C4-2B (cell line): ENCODE measurements around the gene PLCG1.

ENCODE experiments used
- H3K27ac ChIP-seq: fragments of 450-650 bp; 2 replicates; pipeline ENCODE4 v1.5.1; 2017
- ZFX ChIP-seq: fragments of 450-650 bp; IDR thresholded peaks from 2 replicates; pipeline ENCODE4 v1.6.1; 2017
- TF ChIP-seq, protein P1 (sequence below): fragments of 450-650 bp; conservative IDR thresholded peaks from 2 replicates; pipeline ENCODE4 v1.5.1; 2017; ENCODE audit warnings: mild to moderate bottlenecking

The PLCG1 gene

DNA sequence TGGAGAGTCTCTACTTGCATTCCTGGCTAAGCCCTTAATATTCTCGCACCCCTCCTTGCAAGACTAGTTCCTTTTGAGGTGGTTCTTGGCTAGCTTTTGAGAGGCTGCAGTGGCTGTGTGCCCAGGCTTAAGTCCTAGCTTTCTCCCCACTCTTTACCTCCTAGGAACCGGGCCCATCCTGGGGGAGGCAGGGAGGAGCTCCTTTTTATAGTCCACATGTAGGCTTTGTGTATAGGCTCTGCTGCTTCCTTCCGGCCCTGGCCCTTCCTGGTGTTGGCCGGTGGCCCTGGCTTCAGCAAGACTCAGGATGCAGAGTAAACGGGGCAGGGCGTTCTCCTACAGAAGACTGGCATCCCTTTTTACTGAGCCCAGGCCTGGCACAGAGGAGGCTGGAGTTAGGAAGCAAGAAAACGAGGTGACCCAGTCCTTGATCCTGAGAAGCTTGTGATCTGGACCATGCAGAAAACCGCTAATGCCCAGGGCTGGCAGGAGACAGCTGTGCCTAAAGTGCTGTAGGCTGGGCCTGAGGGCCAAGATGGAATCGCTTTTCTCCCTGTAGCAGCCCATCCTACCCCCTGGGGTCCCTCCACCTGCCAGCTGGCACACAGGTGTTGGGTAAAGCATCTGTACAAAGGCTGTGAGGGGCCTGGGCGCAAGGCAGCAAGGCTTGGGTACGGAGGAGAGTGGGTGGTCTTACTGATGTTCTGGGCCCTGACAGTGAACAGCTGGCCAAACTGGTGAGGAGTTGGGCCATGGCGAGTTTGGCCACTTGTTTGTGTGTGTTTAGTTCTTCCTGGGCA is 8.7 kb downstream of the PLCG1 start:
- no peak for TF ChIP-seq ZFX
- TF ChIP-seq, protein P1, sequence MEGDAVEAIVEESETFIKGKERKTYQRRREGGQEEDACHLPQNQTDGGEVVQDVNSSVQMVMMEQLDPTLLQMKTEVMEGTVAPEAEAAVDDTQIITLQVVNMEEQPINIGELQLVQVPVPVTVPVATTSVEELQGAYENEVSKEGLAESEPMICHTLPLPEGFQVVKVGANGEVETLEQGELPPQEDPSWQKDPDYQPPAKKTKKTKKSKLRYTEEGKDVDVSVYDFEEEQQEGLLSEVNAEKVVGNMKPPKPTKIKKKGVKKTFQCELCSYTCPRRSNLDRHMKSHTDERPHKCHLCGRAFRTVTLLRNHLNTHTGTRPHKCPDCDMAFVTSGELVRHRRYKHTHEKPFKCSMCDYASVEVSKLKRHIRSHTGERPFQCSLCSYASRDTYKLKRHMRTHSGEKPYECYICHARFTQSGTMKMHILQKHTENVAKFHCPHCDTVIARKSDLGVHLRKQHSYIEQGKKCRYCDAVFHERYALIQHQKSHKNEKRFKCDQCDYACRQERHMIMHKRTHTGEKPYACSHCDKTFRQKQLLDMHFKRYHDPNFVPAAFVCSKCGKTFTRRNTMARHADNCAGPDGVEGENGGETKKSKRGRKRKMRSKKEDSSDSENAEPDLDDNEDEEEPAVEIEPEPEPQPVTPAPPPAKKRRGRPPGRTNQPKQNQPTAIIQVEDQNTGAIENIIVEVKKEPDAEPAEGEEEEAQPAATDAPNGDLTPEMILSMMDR = no peak
- peak overlapping the region; percentile 40 for H3K27ac ChIP-seq

DNA sequence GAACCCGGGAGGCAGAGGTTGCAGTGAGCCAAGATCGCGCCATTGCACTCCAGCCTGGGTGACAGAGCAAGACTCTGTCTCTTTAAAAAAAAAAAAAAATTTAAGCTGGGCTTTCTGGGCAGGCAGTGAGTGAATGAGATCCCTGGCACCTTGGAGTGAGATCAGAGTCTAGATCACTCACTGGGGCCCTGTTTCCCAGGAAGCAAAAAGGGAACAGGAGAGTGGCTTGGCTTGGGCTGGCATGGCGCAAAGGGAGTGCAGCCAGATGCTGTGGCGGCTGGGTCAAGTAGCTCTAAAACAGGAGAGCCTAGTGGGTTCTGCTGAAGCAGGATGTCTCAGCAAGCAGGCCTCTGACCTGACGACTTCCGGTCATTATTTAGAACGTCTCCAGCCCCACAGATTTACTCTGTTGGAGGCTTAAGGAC is 10.4 kb downstream of the PLCG1 start:
- TF ChIP-seq ZFX = no peak
- TF ChIP-seq, protein P1 = no peak
- no peak overlapping the region for H3K27ac ChIP-seq

DNA sequence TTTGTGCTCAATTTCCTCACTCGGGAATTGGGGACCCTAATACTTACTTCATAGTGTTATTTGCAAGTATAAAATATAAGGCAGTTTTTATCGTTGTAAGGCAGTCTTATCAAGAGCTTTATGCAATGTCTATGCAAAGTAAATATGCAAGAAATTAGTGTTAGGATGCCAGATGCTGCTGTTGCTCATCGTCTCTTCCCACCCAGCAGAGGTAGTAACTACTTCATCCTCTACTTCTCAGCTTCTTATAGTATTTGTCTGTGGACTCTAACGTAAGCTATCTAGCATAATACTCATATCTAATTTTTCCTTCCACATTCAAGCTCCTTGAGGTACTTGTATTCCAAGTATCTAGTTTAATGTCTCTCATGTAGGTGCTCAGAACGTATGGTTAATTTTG is 11.6 kb downstream of the PLCG1 start:
- no peak overlapping the region for H3K27ac ChIP-seq
- no peak for TF ChIP-seq ZFX
- TF ChIP-seq, protein P1 = no peak

DNA sequence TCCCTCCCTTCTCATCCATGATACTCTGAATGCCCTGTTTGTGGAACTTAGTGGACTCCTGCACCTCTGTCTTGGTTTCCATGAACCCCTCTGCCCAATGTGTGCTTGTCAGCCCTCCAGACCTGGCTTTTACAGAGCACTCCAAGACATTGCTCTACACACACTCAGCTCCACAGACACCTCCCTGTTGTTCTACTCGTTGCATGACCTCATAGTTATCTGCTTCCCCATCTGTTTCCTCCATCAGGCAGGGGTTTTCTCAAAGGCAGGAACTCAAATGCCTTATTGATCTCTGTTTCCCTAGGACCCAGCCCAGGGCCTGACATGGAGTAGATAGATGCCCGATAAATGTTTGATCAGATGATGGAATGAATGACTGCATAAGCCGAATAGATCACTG is 13.3 kb downstream of the PLCG1 start:
- TF ChIP-seq ZFX = no peak
- TF ChIP-seq, protein P1 = no peak
- H3K27ac ChIP-seq = no peak overlapping the region

DNA sequence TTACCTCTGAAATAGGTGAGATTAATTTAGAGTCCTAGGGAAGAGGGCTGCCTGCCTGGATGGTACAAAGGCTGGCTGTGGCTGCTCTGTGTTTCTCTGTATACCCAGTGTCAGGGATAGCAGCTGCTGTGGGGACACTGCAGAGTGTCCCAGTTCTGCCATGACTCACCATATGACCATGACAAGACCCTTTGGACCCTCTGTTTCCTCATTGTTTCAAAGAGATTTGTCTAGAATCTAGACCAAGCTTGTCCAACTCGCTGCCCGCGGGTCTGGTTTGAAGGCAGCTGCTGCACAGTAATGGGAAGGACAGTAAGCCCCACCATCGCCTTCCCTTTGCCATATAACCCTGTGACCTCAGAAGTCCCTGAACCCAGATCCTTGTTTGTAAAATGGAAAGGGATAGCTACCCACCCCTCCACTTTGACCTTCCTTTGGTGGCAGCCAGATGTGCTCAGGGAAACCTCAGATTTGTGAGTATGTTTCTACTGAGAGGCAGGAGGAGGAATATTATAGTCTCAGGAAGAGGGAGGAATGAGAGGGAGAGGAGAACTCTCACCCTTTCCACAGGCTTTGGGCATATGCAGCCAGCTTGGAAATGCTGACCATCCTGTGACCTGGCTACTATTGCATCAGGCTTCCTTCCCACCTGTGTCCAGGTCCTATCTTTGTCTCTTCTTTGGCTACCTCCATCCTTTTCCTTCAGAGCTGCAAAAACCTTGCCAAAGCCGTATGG is 14.0 kb downstream of the PLCG1 start:
- no peak overlapping the region for H3K27ac ChIP-seq
- TF ChIP-seq, protein P1 = no peak
- TF ChIP-seq ZFX = no peak

DNA sequence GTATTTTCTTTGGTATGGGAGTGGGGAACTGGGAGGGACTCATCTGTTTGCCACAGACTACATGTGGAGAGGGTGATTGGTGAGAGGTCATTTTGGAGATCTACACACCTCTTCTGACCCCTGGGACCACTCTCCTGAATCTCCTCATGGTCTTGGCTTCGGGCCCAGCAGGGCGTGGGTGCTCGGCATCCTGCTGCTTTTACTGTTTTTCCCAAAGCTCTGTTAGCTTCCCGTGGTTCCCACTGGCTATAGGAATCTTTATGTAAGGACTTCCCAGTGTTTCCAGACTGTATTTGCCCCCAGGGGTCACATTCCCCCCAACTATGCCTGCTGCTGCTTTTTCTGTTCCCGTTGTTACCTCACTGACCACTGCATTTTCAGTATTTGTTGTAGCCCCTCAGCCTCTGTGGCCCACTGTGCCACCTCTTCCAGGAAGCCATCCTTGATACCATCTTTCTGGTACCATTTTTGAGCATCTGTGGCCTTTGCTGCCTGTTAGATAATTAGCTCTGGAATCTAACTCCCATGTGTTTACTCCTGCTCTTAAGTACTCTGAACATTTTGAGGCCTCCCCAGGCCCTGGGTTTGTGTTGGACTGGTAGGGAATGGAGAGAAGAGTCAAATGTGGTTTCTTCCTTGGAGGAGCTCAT is 14.9 kb downstream of the PLCG1 start:
- H3K27ac ChIP-seq = no peak overlapping the region
- no peak for TF ChIP-seq ZFX
- TF ChIP-seq, protein P1 = no peak
